Fibroblast of mammary gland (primary cell): ENCODE measurements around the gene SKI.

Experiments used
- DNase-seq: peaks from one replicate; pipeline ENCODE4 v3.0.0-alpha.2; 2010; ENCODE audit warnings: low read depth
- H3K4me3 ChIP-seq: 2 replicates; pipeline ENCODE4 v1.5.1; 2011; ENCODE audit warnings: low read depth, mild to moderate bottlenecking, low read length, moderate library complexity; ENCODE audit not compliant: control insufficient read depth
- CTCF ChIP-seq: conservative IDR thresholded peaks from 2 replicates; pipeline ENCODE4 v1.5.1; 2011; ENCODE audit warnings: low read depth, low read length, inconsistent platforms; ENCODE audit not compliant: control insufficient read depth, insufficient read depth

The SKI gene

GRCh38 chr1:2303016-2303775, 75.1 kb downstream of the SKI start:
- H3K4me3 ChIP-seq, result no peak overlapping the region
- no peak for TF ChIP-seq CTCF

GRCh38 chr1:2303781-2304180, 75.7 kb downstream of the SKI start:
- no peak for TF ChIP-seq CTCF
- no peak for DNase-seq
- no peak overlapping the region for H3K4me3 ChIP-seq

More at GRCh38 chr1:2303016-2303775, 75.1 kb downstream of the SKI start:
- no peak for DNase-seq

GRCh38 chr1:2304282-2304681, 76.2 kb downstream of the SKI start:
- no peak overlapping the region for H3K4me3 ChIP-seq
- TF ChIP-seq CTCF, result no peak
- DNase-seq, result no peak

- no peak for TF ChIP-seq CTCF
- H3K4me3 ChIP-seq, result no peak overlapping the region
- DNase-seq, result no peak
Observed at GRCh38 chr1:2304921-2305681, 77.0 kb downstream of the SKI start.

- no peak overlapping the region for H3K4me3 ChIP-seq
- TF ChIP-seq CTCF, result no peak
- DNase-seq, result no peak
Observed at GRCh38 chr1:2306151-2306978, 78.2 kb downstream of the SKI start.

- H3K4me3 ChIP-seq, result no peak overlapping the region
- DNase-seq, result no peak
- no peak for TF ChIP-seq CTCF
Observed at GRCh38 chr1:2307064-2307605, 79.0 kb downstream of the SKI start.
